HG02759 (cell line): ENCODE results near the gene SCN1A.
"Not testable (repeated sequence)": the region's sequence is repeated elsewhere in the genome, so short reads cannot be mapped to it uniquely, and the experiment has no call there.

Experiments
- ATAC-seq: cut with Tn5 transposase; IDR thresholded peaks from one replicate; pipeline ENCODE4 v1.9.1; 2021; ENCODE audit warnings: mild to moderate bottlenecking, moderate library complexity; ENCODE audit not compliant: unreplicated experiment

The SCN1A gene

DNA sequence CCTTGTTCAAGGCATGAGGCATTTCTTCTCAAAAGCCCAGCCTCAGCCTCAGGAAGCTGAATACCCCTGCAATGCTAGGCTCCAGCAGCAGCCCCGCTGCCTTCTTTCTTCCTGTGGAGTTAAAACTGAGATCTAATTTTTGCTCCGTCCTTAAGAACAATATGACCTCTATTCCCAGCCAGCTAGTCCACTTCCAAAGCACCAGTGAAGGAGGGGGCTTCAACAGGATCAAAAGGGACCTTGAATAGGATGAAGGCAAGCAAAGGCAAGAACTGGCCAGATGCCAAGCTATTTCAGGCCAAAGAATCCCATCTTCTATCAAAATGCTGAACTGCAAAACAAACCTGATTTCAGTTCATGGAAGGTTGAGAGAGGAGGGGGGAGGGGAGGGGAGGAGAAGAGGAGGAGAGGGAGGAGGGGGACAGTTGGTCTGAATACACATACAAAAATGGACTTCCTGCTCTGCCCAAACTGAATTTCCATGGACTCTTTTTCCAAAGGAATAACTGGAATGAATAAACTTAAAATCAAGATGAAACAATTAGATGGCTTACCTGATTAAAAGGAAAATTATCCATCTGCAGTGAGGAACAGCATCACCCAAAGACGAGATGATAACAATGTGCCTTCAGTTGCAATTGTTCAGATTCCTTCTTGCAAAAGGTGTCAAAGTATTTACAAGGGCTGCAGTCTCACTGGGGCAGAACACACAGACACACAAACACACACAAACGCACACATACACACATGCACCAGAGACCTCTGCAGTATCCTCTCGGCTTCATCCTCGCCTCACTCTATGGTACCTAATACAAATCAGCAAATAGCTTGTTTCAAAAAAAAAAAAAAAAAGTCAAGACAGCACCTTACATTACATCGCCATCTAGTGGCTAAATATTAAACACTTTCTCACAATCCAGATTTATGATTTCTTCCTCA lies at the start of gene SCN1A:
TSS of gene SCN1A (minus strand) at position 804 of the 939 bp plus-strand sequence. CDS start 54,399 bp downstream, outside the sequence.
- ATAC-seq, result no peak

GRCh38 chr2:166173263-166173662 lies 45.4 kb upstream of the SCN1A start:
- no peak for ATAC-seq

- no peak for ATAC-seq
These were observed 43.4 kb upstream of the SCN1A start for GRCh38 chr2:166171216-166171615.

- ATAC-seq, result peak; percentile 78
These were observed 42.5 kb upstream of the SCN1A start for GRCh38 chr2:166170356-166170755.

DNA sequence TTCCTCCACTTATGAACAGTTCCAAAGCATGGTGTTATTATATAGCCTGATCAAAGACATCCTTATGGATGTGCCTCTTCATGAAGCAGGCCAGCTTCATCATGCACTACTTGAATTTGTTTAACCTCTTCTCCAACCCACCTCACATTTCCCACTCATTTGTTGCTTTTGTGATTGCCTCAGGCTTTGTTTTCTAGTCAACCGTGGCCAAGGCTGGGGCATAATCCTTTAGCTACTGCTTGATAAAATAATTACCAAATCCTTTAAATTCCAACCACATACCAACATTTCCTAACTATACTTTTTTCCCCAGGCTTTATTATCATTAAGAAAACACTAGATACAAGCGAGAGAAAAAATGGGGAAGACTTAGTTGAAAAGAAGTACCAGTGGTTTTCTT lies 39.6 kb upstream of the SCN1A start:
- no peak for ATAC-seq

DNA sequence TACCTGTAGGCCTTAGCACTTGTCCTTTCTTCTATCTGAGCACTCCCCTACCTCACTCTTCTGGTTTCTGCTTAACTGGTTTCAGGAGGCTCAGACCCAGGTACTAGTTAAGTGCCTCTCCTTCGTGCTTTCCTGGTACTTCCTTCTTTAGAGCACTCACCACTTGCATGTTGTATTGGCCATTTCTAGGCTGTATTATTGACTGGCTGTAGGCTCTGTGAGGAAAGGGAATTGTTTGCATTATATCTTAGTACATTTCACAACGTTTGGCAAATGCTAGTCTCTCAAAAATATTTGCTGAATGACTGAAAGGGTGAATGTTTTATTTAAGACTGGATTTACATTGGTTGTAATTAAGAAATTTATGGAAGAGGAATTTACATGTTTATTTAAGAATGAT lies 36.0 kb upstream of the SCN1A start:
- ATAC-seq, result no peak

GRCh38 chr2:166158546-166158945 lies 30.7 kb upstream of the SCN1A start:
- no peak for ATAC-seq

GRCh38 chr2:166157578-166157977 lies 29.8 kb upstream of the SCN1A start:
- no peak for ATAC-seq

DNA sequence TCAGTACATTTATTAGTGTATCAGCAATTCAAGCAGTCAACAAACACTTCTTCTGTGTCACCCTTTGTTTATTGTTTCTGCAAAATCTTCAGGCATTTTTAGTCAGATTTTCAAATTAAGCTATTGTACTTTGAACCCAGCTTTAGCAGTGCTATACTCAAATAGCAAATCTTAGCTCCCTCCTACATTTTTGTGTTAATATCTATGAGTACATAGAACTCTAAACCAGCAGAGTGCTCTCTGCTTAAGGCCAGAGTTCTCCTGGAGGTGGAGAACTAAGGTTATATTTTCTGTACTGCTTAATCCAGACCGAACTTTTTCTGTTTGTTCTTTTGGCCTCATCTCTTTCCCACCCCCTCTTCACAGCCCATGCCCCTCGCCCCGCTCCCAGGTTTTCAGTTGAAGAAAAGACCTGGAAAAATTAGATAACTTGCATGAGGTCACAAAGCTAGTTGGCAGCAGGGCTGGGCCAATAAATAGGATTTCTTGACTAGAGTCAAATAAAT lies 29.2 kb upstream of the SCN1A start:
- no peak for ATAC-seq

- ATAC-seq, result no peak
These were observed 27.8 kb upstream of the SCN1A start for GRCh38 chr2:166155589-166155988.

- ATAC-seq, result no peak
These were observed 27.0 kb upstream of the SCN1A start for GRCh38 chr2:166154685-166155338.

DNA sequence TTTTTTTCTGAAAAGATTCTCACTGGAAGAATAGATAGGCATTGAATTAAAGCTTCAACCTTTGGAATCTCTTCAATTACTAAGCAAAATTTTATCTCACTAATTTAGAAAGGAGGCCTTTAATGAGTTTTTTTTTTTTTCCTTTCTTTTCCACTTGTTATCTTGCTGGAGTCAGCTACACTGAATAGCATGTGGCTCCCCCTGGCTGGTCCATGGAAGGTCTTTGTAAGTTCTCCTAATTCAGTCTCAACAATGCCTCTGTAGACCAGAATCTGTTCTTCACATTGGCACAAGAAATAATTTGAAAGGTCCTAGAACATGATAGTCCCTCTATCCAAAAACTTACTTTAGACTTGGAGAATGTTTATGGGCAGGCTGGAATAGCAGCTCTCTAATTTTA lies 24.2 kb upstream of the SCN1A start:
- ATAC-seq, result no peak

- no peak for ATAC-seq
These were observed 20.9 kb upstream of the SCN1A start for GRCh38 chr2:166148500-166149400.

DNA sequence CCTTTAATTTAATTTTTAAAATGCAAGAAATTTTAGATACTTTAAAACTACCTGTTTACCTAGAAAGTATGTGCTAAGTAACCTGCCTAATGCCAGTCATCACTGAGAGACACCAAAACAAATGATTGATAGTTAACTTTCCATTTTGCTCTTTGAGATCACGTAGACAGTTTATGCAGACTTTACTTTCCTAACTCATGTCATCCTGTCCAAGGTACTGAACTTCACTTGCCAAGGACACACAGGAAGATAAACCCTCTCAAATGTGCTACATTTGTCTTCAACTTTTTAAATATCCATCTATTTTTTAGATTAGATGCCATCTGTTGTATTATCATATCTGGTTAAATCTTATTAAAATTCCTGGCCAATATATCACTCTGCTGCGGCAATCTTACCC lies 20.1 kb upstream of the SCN1A start:
- ATAC-seq, result no peak

GRCh38 chr2:166144071-166144470 lies 16.3 kb upstream of the SCN1A start:
- no peak for ATAC-seq

GRCh38 chr2:166140932-166141331 lies 13.1 kb upstream of the SCN1A start:
- ATAC-seq, result no peak

GRCh38 chr2:166140475-166140874 lies 12.7 kb upstream of the SCN1A start:
- ATAC-seq, result no peak

DNA sequence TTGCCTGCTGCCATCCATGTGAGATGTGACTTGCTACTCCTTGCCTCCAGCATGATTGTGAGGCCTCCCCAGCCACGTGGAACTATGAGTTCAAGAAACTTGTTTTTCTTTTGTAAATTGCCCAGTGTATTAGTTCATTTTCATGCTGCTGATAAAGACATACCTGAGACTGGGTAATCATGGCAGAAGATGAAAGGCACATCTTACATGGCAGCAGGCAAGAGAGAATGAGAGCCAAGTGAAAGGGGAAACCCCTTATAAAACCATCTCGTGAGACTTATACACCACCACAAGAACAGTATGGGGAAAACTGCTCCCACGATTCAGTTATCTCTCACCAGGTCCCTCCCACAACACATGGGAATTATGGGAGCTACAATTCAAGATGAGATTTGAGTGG lies 11.7 kb upstream of the SCN1A start:
- not testable (repeated sequence) for ATAC-seq

DNA sequence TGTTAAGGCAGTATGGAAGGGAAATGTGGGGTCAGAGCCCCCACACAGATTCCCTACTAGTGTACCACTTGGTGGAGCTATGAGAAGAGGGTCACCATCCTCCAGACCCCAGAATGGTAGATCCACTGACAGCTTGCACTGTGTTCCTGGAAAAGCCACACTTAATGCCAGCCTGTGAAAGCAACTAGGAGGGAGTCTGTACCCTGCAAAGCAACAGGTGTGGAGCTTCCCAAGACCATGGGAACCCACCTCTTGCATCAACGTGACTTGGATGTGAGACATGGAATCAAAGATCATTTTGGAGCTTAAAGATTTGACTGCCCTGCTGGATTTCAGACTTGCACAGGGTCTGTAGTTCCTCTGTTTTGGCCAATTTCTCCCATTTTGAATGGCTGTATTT lies 10.8 kb upstream of the SCN1A start:
- ATAC-seq, result no peak

DNA sequence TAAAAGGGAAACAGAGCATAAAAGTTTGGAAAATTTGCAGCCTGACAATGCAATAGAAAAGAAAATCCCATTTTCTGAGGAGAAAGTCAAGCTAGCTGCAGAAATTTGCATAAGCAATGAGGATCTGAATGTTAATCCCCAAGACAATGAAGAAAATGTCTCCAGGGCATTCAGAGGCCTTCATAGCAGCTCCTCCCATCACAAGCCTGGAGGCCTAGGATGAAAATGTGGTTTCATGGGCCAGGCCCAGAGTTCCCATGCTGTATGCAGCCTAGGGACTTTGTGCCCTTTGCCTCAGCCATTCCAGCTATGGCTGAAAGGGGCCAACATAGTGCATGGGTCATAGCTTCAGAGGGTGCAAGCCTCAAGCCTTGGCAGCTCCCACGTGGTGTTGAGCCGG lies 10.3 kb upstream of the SCN1A start:
- no peak for ATAC-seq

- ATAC-seq, result no peak
These were observed 9.5 kb upstream of the SCN1A start for GRCh38 chr2:166137331-166137730.
